ENCODE measurements around the gene DLL1.

DLL1 gene

DNA sequence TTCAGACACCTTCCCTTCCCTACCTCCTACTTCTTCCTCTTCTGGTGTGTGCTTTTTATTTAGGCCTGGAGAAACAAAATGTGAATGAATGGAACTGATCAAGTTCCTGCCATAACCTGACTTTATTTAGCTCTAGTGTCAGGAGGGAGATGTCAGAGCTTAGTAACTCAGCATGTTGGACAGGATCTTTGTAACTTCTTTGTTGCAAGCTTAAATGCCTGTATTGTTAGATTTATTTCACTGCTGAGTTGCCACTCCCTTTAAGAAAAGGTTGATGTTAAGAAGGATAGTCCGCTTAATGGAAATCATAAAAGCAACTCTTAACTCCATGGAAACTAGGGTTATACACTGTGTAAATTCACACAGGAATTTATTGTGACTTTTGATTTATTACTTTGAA is 17.9 kb upstream of the DLL1 start:
- Histone ChIP-seq H4K20me1 (ENCODE audit: insufficient read depth, low read length) (peaks cover 31% of the 10 kb centered on the region), H3K36me3 (ENCODE audit: insufficient read depth, low read length) (peaks cover 9% of the 10 kb centered on the region; the same call in 1 of the 2 replicates), H2AFZ (ENCODE audit: low read depth, low read length) (no peak overlapping the region), H3K4me2 (ENCODE audit: insufficient read depth, low read length) (peak overlapping the region; percentile 92), H3K27ac (ENCODE audit: low read length) (no peak overlapping the region), H3K9ac (ENCODE audit: low read depth, low read length) (peak overlapping the region; percentile 94; the same call in 1 of the 2 replicates), H3K4me1 (ENCODE audit: insufficient read depth, low read length) (peaks cover 30% of the 10 kb centered on the region), H3K27me3 (ENCODE audit: insufficient read depth, low read length, poor library complexity) (no peaks in the 10 kb centered on the region), H3K9me3 (ENCODE audit: insufficient read depth, low read length, severe bottlenecking) (no peaks in the 10 kb centered on the region), H3K4me3 (ENCODE audit: low read depth in 1 of 2, low read length in 2 of 2) (peak overlapping the region in 1 of 2 experiments; percentile 9; a peak in 1 of 4 replicates), H3K79me2 (ENCODE audit: insufficient read depth, low read length) (peaks cover 70% of the 10 kb centered on the region)
- DNase-seq (no peak), ATAC-seq (ENCODE audit: insufficient read depth, low read depth) (no peak)
- no peak for TF ChIP-seq EZH2 (IDR thresholded peaks at IDR 0.05; ENCODE audit: borderline replicate concordance, low read depth, low read length, severe bottlenecking)
- TF ChIP-seq, protein P1, sequence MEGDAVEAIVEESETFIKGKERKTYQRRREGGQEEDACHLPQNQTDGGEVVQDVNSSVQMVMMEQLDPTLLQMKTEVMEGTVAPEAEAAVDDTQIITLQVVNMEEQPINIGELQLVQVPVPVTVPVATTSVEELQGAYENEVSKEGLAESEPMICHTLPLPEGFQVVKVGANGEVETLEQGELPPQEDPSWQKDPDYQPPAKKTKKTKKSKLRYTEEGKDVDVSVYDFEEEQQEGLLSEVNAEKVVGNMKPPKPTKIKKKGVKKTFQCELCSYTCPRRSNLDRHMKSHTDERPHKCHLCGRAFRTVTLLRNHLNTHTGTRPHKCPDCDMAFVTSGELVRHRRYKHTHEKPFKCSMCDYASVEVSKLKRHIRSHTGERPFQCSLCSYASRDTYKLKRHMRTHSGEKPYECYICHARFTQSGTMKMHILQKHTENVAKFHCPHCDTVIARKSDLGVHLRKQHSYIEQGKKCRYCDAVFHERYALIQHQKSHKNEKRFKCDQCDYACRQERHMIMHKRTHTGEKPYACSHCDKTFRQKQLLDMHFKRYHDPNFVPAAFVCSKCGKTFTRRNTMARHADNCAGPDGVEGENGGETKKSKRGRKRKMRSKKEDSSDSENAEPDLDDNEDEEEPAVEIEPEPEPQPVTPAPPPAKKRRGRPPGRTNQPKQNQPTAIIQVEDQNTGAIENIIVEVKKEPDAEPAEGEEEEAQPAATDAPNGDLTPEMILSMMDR (IDR thresholded peaks at IDR 0.05; ENCODE audit: borderline replicate concordance, extremely low read depth, low read length, poor library complexity, severe bottlenecking), result no peak

DNA sequence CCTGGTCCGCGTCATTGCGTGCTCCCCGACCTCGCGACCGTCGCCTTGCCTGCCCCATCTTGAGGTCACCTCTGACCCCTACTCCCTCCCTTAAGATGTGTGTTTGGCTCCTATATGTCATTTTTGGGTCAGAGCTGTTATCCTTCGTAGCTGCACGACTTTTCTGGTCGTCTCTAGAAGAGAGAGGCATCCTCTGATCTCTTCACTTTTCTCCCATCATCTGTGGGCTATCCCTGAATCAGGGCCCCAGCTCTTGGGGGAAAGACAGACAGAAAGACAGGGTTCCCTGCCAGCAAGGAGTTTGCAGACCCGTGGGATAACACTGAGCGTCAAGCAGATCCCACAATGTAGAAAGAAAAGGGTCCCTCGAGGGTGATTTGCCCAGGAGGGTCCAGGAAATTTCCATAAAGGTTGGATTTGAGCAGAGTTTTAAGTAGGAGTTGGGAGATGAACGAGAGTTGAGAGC is 16.2 kb upstream of the DLL1 start:
- peaks cover 9% of the 10 kb centered on the region; the same call in 1 of the 2 replicates for H3K36me3 ChIP-seq (ENCODE audit: insufficient read depth, low read length)
- H3K9ac ChIP-seq (ENCODE audit: low read depth, low read length), result peak overlapping the region; percentile 94
- peak overlapping the region; percentile 92 for H3K4me2 ChIP-seq (ENCODE audit: insufficient read depth, low read length)
- TF ChIP-seq EZH2 (IDR thresholded peaks at IDR 0.05; ENCODE audit: borderline replicate concordance, low read depth, low read length, severe bottlenecking), result no peak
- TF ChIP-seq, protein P1 (IDR thresholded peaks at IDR 0.05; ENCODE audit: borderline replicate concordance, extremely low read depth, low read length, poor library complexity, severe bottlenecking), result no peak
- DNase-seq (no peak), ATAC-seq (ENCODE audit: insufficient read depth, low read depth) (no peak)
- H4K20me1 ChIP-seq (ENCODE audit: insufficient read depth, low read length), result peaks cover 20% of the 10 kb centered on the region
- H3K4me3 ChIP-seq (ENCODE audit: low read depth in 1 of 2, low read length in 2 of 2), result peak overlapping the region; percentile 85 to 99
- H3K9me3 ChIP-seq (ENCODE audit: insufficient read depth, low read length, severe bottlenecking), result no peaks in the 10 kb centered on the region
- peaks cover 55% of the 10 kb centered on the region for H3K79me2 ChIP-seq (ENCODE audit: insufficient read depth, low read length)
- peaks cover 30% of the 10 kb centered on the region for H3K4me1 ChIP-seq (ENCODE audit: insufficient read depth, low read length)
- no peaks in the 10 kb centered on the region for H3K27me3 ChIP-seq (ENCODE audit: insufficient read depth, low read length, poor library complexity)
- peak overlapping the region; percentile 90 for H3K27ac ChIP-seq (ENCODE audit: low read length)
- peak overlapping the region; percentile 95 for H2AFZ ChIP-seq (ENCODE audit: low read depth, low read length)

- Histone ChIP-seq H3K9me3 (ENCODE audit: insufficient read depth, low read length, severe bottlenecking) (no peaks in the 10 kb centered on the region), H2AFZ (ENCODE audit: low read depth, low read length) (peak within 1 kb of the TSS; percentile 95), H3K4me2 (ENCODE audit: insufficient read depth, low read length) (peak within 1 kb of the TSS; percentile 92), H3K9ac (ENCODE audit: low read depth, low read length) (peak within 1 kb of the TSS; percentile 94), H3K36me3 (ENCODE audit: insufficient read depth, low read length) (peaks cover 9% of the 10 kb centered on the region; the same call in 1 of the 2 replicates), H3K27ac (ENCODE audit: low read length) (peak within 1 kb of the TSS; percentile 90), H3K4me1 (ENCODE audit: insufficient read depth, low read length) (peaks cover 30% of the 10 kb centered on the region), H4K20me1 (ENCODE audit: insufficient read depth, low read length) (peaks cover 20% of the 10 kb centered on the region), H3K4me3 (ENCODE audit: low read depth in 1 of 2, low read length in 2 of 2) (peak within 1 kb of the TSS; percentile 85 to 99), H3K27me3 (ENCODE audit: insufficient read depth, low read length, poor library complexity) (no peaks in the 10 kb centered on the region), H3K79me2 (ENCODE audit: insufficient read depth, low read length) (peaks cover 49% of the 10 kb centered on the region)
- TF ChIP-seq, protein P1 (IDR thresholded peaks at IDR 0.05; ENCODE audit: borderline replicate concordance, extremely low read depth, low read length, poor library complexity, severe bottlenecking), result no peak
- TF ChIP-seq EZH2 (IDR thresholded peaks at IDR 0.05; ENCODE audit: borderline replicate concordance, low read depth, low read length, severe bottlenecking), result no peak
- DNase-seq, result peak; percentile 96
- ATAC-seq (ENCODE audit: insufficient read depth, low read depth), result peak; percentile 98
Observed at GRCh38 chr6:170306324-170307079, 15.6 kb upstream of the DLL1 start, which contains the start of gene FAM120B. Gene FAM120B (plus strand): TSS chr6:170306758. CDS start chr6:170317391, 10,633 bp downstream.

All from DND-41 (cell line).